NK-92 treated with Interleukin-12 subunit alpha and Interleukin-12 subunit beta, amount 100 ng/mL, for 24 hours (cell line): Measurements from ENCODE around the gene SULT1C2.

ENCODE experiments used
- DNase-seq: peaks from one replicate; lab custom pipeline; 2025; lab: John Stamatoyannopoulos, UW

The SULT1C2 gene

DNA sequence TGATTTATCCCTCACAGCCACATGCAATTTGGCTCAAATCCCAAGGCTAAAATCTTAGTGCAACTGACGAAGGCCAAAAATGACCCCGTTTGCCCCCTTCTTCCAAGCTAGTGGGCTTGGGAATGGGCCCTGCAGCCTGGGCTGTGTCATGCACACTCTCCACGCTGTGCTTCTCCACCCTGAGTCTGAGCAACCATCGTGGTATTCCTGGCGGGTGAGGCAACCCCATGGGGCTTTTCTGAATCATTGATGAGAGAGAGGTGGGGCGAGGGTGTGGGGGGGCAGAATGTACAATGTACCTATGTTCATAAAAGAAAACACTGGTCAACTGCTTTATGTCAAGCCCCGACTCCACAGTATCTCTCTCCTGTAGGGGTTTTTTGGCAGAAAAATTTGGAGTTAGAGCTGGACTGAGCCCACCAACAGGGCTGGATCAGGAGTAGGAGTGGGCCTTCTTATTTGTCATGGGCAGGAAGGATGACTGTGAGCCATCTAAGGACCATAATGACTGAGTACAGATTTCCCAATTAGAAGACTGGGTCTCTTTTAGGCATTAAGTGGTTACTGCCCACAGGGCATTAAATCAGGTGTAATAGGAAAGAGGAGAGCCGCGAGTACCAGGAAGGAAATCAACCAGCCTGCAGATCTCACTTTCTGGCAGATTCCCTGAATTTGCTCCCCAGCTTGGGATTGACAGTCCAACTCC is 8.9 kb downstream of the SULT1C2 start:
- no peak for DNase-seq

DNA sequence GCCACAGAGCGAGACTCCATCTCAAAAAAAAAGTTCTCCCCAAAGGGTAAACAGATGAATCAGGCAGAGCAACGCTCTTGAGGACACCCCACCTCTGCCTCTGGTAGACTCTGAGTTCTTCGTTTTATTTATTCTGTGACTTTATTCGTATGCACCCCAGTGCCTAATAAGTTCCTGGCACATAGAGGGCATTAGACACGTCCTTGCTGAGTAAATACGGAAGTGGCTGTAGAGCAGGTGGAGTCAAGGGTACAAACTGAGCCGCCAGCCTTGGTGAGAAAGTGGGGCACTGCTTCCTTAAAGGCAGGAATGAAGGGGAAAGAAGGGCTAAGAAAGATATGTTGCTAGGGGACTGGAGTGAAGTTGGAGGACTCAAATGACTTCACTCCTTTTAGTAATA is 12.9 kb downstream of the SULT1C2 start:
- no peak for DNase-seq

DNA sequence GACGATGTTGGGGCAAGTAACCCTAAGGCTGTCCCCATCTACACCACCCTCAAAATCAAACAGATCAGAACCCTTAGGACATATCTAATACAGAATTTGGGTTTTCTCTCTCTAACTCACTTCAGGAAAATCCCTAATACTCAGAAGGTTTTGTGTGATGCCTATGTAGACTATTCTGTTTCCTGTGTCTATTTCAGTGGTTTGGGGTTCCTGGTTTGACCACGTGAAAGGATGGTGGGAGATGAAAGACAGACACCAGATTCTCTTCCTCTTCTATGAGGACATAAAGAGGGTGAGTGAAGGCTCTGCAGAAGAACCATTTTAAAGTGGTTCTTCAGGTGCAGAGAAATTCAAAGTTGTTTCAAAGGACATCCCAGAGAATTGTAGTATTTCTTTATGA is 16.3 kb downstream of the SULT1C2 start:
- no peak for DNase-seq

DNA sequence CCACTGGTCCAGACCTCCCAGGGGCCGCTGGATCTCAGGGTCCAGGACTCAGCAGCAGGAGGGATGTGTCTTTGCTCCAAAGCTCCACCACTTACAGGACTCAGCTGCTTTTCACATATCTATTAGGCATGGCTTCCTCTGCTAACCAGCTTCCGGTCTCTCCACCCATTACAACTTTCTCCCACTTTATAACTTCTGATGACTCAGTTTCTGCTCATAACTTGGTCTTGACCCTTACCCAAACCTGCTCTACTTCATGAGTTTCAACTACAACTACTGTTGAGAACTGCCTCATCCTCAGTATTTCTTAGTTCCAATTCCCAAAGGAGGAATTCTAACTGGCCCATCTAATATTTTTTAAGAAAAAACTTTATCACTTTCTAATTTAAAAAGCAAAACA is 17.2 kb downstream of the SULT1C2 start:
- no peak for DNase-seq

DNA sequence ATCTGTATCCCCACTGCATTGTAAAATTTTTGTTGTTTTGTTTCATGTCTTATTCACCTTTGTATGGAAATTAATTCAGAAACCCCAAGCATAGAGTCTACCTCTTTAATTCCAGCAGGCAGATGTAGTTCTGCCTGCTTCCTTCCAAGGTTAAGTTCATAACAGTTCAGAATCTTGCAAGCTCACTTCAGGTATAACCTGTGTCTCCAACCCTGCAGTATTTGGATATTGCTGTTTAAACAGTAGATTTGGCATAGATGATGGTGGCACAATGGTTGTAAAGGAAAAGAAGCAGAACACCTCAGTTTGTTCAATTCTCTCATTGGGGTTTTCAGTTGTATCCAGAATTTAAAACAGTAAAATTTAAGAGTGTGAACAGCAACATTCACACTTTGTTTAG is 21.2 kb downstream of the SULT1C2 start:
- no peak for DNase-seq

DNA sequence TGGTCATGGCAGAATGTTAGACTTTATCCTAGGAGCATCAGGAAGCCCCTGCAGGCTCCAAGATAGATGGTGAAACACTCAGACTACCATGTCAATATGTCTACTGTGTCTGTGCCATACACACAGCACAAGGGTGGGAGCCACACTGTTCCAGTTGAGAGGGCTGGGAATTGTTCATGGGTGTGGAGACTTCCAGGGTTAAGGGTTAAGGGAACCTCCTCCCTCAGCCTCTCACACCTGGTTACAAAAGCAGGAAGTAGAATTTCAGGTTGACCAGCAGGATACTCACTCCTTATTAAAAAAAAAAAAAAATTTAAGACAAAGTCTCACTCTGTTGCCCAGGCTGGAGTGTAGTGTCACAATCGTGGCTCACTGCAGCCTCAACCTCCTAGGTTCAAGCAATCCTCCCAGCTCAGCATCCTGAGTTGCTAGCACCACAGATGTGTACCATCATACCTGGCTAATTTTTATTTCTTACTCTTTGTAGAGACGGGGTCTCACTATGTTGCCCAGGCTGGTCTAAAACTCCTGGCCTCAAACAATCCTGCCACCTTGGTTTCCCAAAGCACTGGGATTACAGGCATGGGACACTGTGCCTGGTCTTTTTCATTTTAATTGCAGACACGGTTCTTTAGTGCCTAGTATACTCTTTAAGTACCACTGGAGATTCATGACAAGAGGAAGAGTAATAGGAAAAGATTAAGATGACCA is 26.0 kb downstream of the SULT1C2 start:
- DNase-seq = no peak

DNA sequence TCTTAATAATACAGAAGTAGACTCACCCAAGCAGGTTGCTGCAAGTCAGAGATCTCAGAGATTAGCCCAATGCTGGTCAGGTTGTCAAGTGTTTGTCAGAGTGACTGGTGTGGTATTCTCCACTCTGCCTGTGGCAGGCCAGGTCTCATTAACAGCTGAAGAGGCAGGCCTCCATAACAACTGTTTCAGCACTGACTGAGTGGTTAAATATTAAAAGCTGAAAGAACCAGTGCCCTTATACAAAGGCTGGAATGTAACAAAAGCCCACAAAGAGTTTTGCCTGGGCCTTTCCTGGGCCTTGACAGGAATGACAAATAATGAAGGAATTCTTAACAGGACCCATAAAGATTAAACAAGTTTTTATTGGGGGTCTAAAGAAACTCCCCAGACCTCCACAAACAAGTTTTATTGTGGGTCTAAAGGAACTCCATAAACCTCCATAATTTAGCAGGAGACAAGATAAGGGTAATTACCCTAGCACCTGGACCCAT is 26.8 kb downstream of the SULT1C2 start:
- no peak for DNase-seq

DNA sequence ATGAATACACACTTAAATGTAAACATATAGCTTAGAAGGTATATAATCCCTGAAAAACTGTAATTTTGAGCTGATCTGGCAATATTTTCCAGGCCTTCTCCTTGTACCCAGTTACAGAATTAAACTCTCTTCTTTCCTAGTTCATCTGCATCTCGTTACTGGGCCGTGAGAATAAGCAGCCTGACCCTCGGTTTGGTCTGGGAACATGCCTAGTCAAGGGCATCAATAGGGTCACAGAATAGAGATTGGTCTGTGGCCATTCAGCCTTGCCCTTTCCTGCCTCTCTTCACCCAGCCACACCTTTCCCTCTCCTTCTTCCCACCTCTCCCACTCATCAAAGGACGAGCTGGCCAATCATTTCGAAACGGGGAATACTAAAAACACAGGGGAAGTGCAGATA is 27.3 kb downstream of the SULT1C2 start:
- no peak for DNase-seq

DNA sequence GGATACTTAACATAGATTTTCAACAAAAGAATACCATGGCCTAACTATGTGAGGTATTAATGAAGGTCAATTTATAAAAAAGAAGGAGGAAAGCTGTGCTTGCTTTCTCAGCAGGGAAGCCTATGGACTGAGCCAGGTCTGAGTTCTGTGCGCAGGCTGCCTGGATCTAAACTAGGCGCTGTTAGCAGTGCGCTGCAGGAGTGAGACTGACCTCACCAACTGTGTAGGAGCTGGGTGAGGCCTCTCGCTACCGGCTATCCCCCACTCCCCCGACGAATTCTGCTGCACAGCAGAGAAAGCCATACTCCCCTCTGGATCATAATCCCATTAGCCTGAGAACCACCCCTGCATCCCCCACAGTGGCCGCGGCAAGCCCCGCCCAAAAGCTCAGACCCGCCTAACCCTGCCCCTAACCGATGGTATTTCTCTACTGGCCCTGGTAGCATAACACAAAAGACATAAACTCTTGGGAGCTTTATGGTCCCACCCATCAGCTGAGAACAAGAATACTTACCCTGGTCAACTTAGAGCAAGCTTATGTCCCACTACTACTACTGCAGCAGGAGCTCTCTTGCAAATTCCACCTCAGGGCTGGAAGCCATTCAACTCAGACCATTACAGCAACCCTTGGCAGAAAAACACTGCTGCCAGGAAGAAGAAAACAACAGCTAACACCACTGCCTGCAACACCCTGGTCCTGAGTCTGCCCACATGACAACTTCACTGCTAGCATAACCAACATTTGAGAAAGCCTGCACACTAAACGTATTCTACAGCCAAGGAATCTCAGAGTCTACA is 28.0 kb downstream of the SULT1C2 start:
- no peak for DNase-seq

DNA sequence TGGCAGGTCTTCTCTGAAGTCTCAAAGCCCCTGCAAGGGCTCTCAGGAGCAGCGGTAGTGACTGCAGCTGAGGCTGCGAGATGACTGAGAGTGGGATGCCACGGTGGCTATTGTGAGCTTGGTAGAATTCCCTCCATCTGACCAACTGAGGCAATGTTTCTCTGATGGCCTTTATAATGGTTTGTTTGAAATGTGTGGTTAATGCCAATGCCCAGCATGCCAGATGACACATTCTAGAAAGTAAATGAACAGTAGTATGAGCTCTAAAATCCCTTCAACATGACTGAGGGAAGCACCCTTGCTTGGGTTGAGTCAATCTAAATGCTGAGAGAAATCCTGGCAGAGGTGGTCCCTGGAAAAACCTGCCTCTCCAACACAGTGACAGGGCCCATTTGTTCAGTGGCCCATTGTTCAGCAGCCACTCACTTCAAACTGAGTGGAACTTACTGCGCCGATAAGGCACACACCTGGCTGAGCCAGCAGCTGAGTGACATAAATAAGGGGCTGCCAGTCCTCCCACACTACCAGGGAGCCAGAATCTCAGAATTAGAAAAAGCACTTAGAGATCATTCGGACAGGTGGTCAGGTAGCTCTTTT is 31.7 kb downstream of the SULT1C2 start:
- no peak for DNase-seq

DNA sequence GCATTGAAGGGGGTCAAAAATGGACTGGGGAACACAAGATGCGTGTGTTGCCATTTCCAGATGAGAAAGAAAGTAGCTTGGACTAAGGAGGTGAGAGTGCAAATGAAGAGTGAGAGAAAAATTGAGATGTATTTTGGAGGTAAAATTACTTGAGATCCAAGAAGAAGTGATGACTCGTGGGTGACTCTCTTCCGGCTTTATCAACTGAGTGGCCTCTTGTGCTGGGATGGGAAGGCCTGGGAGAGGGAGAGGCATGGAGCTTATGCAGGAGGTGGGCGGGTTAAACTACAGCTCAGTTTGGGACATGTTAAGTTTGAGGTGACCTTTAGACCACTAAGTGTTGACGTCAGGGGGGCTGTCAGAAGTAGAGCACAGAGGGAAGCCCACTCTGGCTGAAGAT is 34.9 kb downstream of the SULT1C2 start:
- DNase-seq = no peak

DNA sequence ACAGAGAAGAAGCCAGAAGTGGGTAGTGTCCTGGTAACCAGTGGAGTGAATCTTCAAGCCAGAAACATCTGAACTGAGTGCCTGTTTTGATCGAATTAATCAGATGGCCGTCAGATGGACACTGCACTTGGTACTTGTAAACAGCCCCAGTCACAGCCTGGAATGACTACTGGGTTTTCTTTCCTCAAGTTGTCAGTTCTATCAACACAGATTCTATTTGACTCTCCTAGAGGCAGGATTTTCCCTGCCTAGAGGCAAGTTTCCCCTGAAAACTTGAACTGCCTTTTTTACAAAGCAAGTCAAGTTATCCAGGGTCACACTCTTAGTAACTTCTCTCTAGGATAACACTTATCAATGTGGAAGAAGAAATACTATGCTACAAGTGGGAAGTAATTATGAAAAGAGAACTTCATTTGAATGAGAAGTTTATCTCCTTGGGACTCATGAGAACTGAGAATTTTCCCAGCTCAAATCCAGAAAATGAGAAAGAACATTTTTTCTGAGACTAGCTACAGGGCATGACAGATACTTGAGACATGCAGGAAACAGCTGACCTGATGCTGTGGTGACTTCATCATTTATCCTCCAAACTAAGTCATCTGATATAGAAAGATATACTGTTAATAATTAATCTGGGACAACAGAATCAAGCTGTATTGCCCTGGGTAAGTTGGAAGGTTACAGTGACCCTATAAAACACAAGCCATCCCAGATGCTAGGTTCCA is 36.0 kb downstream of the SULT1C2 start:
- DNase-seq = no peak

DNA sequence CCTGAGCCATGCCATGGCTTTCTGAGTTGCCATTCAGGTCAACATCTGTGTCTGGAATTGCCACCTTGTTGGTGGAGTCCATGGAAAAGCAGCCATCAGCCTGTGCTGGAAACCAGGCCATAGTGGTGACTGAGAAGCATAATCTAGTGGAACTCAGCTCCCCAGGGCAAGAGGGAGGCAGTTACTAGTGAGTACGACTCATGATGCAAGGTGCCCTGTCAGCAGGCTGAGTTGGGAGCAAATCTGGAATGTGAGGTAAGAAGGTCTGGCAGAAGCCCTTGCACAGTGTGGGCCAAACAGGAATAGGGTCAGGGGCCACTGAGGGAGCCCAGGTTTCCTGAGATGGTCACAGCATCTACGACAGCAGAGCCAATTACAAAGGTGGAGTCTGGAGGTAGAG is 37.1 kb downstream of the SULT1C2 start:
- no peak for DNase-seq

DNA sequence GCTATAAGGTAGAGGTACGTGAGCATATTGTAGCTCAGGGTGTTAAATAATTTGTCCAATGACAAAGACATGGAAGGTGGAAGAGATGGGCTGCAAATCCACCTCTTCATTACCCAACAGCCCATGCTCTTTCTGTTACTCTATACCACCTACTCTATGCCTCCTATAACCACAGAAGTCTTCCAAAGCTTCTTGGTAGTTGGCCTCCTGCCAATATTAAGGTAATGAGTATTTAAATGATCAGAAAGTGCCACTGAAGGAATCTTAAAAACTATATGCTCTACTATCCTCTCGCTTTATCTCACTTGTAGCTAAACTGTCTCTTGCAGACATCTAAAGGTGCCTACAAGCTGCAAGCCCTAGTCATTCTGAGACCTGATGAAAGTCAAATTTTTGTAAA is 41.1 kb downstream of the SULT1C2 start:
- DNase-seq = no peak

DNA sequence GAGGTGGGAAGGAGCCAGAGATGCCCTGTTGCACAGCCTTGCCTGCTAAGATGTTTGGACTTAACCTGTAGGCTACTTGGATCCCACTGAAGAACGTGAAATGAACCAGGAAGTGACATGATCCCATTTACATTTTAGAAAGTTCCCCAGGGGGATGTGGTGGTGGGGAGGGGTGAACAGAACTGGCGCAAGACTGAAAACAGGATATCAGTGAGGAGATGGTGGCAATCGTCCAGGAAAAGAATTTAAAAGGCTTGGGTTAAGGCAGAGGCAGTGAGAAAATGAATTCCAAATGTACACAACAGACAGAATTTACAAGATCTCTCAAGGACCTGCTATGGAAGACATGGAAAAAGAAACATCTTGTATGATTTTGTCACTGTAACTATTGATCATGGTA is 42.3 kb downstream of the SULT1C2 start:
- no peak for DNase-seq

DNA sequence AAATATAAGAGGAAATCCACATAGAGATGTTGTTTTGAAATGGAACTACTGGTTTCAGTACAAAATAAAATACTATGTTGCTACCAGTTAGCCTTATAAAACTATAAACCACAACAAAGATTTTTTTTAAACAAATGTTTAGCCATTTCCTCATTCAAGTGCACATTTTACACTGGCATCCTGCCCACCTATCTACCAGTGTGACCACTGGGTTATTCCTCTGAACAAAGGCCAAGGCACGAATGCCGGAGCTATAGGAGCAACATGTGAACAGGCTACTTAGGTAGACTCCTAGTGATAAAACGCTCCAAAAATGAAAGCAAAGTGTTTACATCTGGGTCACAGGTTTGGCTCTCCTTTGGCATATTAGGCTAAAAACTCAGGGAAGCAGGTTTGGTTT is 57.3 kb downstream of the SULT1C2 start:
- DNase-seq = no peak

DNA sequence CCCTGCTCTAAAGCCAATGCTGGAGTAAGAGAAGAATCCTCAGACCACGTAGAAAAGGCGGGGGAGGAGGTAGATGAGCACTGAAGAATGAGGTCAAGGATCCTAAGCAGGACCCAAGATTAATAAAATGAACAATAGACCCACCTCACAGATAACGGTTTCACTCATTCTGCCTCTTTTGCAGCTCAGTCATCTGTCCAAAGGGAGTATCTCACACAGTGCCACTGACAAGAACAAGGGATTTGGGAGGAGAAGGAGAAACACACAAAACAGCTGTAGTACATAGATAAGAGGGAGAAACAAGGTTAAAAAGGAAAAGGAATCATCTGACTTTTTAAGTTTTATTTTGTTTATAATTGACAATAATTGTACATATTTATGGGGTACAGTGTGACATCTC is 58.1 kb downstream of the SULT1C2 start:
- DNase-seq = no peak

DNA sequence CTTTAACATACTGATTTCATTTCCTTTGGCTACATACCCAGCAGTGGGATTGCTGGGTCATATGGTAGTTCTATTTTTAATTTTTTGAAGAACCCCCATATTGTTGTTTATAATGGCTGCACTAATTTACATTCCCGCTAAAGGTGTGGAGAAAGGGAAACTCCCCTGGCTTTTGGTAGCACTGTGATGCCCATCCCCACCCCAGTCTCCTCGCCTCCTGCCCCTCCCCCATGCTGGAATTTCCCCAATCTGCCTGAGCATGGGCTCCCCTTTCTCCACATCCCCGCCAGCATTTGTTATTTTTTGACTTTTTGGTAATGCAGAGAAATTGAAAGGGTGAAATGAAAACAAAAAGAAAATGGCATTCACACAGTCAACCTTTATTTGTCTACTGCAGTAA is 59.1 kb downstream of the SULT1C2 start:
- DNase-seq = no peak

DNA sequence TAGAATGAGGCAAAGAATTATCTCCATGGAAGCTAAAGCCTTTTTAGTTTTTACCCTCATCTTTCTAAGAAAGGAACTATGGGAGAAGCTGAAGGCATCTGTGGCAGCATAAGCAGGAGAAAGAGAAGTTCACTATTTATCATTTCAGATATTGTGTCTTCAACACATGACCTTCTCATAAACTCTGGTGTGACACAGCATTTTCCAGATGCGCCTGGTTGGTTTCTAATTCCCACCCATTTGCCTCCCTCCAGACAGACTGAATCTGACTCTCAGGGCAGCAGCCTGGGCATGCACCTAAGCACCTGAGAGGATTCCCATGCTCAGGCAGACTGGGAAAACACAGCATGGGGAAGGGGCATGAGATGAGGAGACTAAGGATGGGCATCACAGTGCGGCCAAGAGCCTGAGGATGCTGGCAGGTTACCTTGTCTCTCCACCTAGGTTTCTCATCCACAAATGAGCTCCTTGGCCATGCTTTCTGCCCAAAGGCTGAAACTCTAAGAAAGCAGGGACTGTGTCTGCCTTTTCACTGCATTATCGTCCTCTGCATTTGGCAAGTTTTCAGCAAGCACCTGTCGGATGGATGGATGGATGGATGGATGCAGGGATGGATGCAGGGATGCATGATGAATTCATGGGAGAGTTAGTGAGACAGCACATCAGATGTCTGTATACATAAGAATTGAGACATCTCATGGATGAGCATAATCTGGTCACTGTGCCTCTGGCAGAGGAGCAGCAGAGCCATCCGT is 60.3 kb downstream of the SULT1C2 start:
- no peak for DNase-seq

DNA sequence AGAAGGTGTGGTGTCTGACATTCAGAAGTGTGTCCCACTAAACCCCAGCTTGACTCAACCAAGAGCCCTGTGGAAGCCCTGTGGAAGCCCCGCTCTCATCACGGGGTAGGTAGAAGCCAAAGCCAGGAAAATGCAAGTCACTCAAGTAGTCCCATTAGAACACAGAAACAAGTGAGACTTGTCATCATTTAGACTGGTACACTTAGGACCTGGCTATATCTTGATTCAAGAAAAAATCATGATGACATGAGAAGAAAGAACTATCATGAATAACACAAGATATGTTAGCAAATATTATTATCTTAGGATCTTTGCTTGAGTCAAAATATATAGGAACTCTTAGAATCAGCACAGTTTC is 60.9 kb downstream of the SULT1C2 start:
- no peak for DNase-seq

DNA sequence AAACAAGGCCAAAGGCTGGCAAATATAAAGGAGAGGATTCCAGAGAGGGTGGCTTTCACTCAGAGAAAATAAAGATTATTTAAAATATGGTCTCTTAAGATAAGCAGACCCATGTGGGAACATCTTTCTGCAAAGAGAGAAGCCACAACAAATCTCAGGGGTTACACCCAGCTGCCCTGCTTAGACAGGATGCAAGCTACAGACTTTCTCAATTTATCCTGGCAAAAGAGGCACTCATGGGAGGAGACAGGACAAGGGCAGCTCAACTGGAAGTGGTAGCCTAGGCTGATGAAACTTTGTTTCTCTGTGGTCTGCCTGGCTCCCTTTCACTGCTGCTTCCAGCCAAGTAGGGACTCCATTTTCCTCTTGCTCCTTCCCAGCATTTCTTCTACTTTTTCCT is 63.2 kb downstream of the SULT1C2 start:
- DNase-seq = no peak
